Erythroblast (primary cell): ENCODE results near the gene CDH7.

Experiments used
- GATA1 ChIP-seq: IDR thresholded peaks from 2 replicates; pipeline ENCODE4 v1.6.1; 2011; ENCODE audit warnings: low read depth, mild to moderate bottlenecking, control low read depth, low read length, moderate library complexity
- POLR2A ChIP-seq: IDR thresholded peaks from 2 replicates; pipeline ENCODE4 v1.6.1; 2011; ENCODE audit warnings: mild to moderate bottlenecking, low read length

- TF ChIP-seq POLR2A (no peak), GATA1 (no peak)
Measured at GRCh38 chr18:65869527-65869926, 118.7 kb downstream of the CDH7 start.
